Testis (tissue), 2 donors: ENCODE results near the gene ZIC1.

ENCODE experiments used
- POLR2A ChIP-seq: fragments of 450-650 bp; IDR thresholded peaks from one replicate; pipeline ENCODE4 v1.6.1; 2017; ENCODE audit warnings: antibody characterized with exemption, mild to moderate bottlenecking, moderate library complexity
- TF ChIP-seq, protein P1 (sequence below), 3 experiments: fragments of 450-650 bp in 2 of 3; fragments of 200-600 bp in 1 of 3; sonication (generic) in 1 of 3; IDR thresholded peaks; one replicate each; pipeline ENCODE4 v1.5.1; 2016 to 2019; ENCODE audit warnings: antibody characterized with exemption in 3 of 3, mild to moderate bottlenecking in 2 of 3, moderate library complexity in 1 of 3

DNA sequence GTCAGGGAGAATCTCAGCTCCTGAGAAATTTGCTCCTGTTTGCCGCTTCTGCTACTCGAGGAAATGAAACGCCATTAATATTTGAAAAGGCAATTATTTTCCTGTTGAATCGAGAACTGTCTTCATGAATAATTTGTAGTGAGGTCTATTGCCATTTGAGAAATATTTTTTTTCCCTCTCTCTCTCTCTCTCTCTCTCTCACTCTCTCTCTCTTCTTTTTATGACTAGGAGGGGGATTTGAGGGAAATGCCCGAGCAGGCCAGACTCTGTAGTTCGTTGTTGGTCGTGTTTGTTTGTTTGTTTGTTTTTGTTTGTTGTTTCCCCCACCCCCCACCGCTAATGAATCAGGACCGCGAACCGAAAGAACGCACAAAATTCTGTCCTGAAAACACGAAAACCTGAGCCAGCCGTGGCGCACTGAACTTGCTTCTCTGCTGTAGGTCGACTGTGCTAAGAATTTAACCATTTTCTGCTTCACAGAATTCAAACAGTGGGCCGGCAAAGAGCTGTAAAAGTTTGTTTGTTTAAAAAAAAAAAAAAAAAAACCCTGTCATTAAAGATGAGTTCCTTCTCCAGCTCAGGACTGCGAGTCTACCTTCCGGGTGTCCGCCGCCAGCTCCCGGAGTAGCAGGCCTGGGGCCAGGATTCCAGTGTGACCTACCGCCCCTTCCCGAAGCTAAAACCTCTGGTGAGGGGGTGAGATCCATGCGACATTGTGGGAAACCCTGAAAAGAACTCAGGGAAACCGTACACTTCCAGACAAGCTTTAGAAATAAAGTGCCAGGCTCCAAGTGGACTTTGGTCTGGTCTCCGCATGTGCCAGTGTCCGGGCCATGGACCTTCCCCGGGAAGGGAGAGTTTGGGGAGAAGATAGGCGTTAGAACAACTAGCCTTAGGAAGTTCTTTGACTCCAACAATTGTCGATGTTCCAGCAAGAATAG, 15.0 kb upstream of the ZIC1 start:
- TF ChIP-seq, protein P1, sequence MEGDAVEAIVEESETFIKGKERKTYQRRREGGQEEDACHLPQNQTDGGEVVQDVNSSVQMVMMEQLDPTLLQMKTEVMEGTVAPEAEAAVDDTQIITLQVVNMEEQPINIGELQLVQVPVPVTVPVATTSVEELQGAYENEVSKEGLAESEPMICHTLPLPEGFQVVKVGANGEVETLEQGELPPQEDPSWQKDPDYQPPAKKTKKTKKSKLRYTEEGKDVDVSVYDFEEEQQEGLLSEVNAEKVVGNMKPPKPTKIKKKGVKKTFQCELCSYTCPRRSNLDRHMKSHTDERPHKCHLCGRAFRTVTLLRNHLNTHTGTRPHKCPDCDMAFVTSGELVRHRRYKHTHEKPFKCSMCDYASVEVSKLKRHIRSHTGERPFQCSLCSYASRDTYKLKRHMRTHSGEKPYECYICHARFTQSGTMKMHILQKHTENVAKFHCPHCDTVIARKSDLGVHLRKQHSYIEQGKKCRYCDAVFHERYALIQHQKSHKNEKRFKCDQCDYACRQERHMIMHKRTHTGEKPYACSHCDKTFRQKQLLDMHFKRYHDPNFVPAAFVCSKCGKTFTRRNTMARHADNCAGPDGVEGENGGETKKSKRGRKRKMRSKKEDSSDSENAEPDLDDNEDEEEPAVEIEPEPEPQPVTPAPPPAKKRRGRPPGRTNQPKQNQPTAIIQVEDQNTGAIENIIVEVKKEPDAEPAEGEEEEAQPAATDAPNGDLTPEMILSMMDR (IDR thresholded peaks at IDR 0.05): no peak
- no peak for TF ChIP-seq POLR2A
